ENCODE measurements around the gene SRRT. TPM values are rescaled to one million over a fixed set of nuclear protein-coding genes. Genes with fewer than 3 reads are reported as not detected.
A peak's percentile ranks its signal among the peaks of the same experiment; 100 is the strongest.

SRRT gene
- total RNA-seq, 6 experiments from 2014 or later = 22.4 to 65.7 (median 49.1) TPM

DNA sequence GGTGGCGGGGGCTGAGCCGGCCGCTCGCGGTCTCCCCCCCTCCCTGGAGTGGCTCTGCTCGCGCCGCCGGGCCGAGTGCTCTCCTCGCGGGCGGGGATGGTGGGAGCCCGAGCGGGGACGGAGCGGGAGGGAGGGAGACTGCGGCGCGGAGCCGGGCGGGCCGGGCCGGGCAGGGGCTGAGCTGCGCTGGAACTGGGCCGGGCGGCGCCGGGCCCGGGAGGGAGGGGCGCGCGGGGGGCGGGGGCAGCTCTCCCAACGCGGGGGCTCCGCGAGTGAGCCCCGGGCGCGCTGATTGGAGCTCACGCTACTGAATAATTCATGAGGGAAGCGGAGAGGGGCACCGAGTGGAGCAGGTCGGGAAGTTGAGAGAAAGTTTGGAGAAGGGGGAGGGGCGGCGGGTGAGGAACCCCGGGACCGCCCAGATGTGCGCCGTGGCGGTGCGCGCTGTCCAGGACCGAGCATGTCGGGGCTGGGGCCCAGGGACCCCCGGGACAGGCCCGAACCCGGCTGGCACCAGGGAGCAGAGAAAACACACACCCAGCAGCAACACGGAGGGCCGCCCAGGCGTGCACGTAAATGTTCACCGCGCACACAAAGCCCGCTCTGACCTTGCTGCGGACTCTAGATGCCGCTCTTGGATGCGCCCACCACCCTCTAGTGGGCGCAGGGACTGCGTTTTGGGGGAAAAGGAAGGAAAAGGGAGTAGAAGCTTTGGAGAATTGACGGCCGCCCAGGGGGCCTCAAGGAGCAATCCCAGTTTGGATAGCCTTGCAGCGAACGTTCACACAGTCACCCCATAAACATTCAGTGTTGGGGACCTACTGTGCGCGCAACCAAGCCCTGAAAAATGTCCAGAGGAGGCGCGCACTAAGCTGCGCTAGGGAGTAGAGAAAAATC, 47.3 kb upstream of the SRRT start, which contains the start of gene EPHB4:
Gene EPHB4, minus strand, starts transcription at position 194 of the 897 bp plus-strand sequence. CDS start 493 bp downstream, outside the sequence.
- ATAC-seq = peak; percentile 69 to 83 (median 74)
- Histone ChIP-seq H3K27ac (peak within 1 kb of the TSS; percentile 58 to 79 (median 63)), H3K9me3 (no peaks in the 10 kb centered on the region), H3K4me1 (peaks cover 0 to 64% (median 16%) of the 10 kb centered on the region in 4 donors), H3K27me3 (no peaks in the 10 kb centered on the region), H3K4me3 (peak within 1 kb of the TSS; percentile 69 to 84 (median 70)), H3K36me3 (peaks cover 0 to 10% (median 5%) of the 10 kb centered on the region in 4 donors)
- TF ChIP-seq POLR2A (IDR thresholded peaks at IDR 0.05) = peak; percentile 39
- TF ChIP-seq, protein P1, sequence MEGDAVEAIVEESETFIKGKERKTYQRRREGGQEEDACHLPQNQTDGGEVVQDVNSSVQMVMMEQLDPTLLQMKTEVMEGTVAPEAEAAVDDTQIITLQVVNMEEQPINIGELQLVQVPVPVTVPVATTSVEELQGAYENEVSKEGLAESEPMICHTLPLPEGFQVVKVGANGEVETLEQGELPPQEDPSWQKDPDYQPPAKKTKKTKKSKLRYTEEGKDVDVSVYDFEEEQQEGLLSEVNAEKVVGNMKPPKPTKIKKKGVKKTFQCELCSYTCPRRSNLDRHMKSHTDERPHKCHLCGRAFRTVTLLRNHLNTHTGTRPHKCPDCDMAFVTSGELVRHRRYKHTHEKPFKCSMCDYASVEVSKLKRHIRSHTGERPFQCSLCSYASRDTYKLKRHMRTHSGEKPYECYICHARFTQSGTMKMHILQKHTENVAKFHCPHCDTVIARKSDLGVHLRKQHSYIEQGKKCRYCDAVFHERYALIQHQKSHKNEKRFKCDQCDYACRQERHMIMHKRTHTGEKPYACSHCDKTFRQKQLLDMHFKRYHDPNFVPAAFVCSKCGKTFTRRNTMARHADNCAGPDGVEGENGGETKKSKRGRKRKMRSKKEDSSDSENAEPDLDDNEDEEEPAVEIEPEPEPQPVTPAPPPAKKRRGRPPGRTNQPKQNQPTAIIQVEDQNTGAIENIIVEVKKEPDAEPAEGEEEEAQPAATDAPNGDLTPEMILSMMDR (IDR thresholded peaks at IDR 0.05) = peak; percentile 22 to 36 (median 24)
- peak; percentile 90 to 96 (median 95) for DNase-seq
- intact Hi-C loops (cut with DNase I) = no loop called here
- 2% methylated on average over 19 of the region's 80 CpGs for WGBS (ENCODE audit: insufficient coverage, low coverage, low lambda C conversion rate, missing lambda C conversion rate)

DNA sequence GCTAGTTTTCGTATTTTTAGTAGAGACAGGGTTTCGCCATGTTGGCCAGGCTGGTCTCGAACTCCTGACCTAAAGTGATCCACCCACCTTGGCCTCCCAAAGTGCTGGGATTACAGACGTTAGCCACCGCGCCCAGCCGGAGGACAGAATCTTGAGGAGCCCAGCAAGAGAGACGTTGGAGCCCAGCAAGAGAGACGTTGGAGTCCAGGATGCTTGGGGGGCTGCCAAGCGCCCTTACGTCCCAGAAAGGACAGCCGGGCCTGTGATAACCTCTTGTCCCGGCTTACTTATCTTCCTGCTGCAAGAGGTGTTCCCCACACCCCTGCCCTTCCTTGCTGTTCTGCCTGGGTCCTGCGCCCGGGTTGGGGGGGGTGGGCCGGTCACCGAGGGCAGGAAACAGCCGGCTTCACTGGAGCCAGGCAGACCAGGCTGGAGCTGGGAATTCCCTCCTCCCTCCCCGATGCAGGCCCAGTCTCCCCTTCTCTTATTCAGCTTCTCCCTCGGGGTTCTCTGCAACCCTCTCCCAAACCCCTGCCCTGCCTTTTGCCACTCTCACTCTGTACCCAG, 45.7 kb upstream of the SRRT start:
- Histone ChIP-seq H3K9me3 (no peaks in the 10 kb centered on the region), H3K27ac (peak overlapping the region in 2 of 3 donors; percentile 26 to 76), H3K4me3 (no peak overlapping the region), H3K27me3 (no peaks in the 10 kb centered on the region), H3K4me1 (peaks cover 0 to 58% (median 19%) of the 10 kb centered on the region in 4 donors), H3K36me3 (no peaks in the 10 kb centered on the region)
- peak; percentile 33 to 51 (median 42) for ATAC-seq
- 20% methylated on average over 11 of the region's 20 CpGs for WGBS (ENCODE audit: insufficient coverage, low coverage, low lambda C conversion rate, missing lambda C conversion rate)
- no peak for TF ChIP-seq POLR2A (IDR thresholded peaks at IDR 0.05)
- TF ChIP-seq, protein P1 (IDR thresholded peaks at IDR 0.05) = no peak
- intact Hi-C loops (cut with DNase I) = no loop called here
- DNase-seq = peak; percentile 79 to 92 (median 88)

DNA sequence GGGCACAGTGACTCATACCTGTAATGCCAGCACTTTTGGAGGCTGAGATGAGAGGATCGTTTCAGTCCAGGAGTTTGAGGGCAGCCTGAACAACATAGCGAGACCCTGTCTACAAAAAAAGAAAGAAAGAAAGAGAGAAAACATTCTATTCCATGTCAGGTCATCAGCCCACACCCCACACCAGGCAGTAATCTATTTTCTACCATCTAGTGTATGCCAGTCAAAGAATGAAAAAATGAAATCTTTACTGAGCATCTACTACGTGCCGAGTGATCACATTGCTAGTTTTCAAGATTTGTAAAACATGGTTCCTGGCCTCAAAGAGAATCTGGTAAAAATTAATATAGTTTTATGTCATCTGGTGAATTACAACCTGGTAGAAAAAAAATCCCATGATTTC, 44.5 kb upstream of the SRRT start:
- H3K4me1 ChIP-seq = peaks cover 0 to 57% (median 21%) of the 10 kb centered on the region in 4 donors
- H3K27me3 ChIP-seq = no peaks in the 10 kb centered on the region
- H3K36me3 ChIP-seq = no peaks in the 10 kb centered on the region
- no peaks in the 10 kb centered on the region for H3K9me3 ChIP-seq
- peak overlapping the region in 1 of 3 donors; percentile 76 for H3K27ac ChIP-seq
- H3K4me3 ChIP-seq = no peak overlapping the region
- DNase-seq = no peak
- intact Hi-C loops (cut with DNase I) = no loop called here
- 43% methylated on average over 3 of the region's 4 CpGs for WGBS (ENCODE audit: insufficient coverage, low coverage, low lambda C conversion rate, missing lambda C conversion rate)
- no peak for TF ChIP-seq POLR2A (IDR thresholded peaks at IDR 0.05)
- TF ChIP-seq, protein P1 (IDR thresholded peaks at IDR 0.05) = no peak
- no peak for ATAC-seq

DNA sequence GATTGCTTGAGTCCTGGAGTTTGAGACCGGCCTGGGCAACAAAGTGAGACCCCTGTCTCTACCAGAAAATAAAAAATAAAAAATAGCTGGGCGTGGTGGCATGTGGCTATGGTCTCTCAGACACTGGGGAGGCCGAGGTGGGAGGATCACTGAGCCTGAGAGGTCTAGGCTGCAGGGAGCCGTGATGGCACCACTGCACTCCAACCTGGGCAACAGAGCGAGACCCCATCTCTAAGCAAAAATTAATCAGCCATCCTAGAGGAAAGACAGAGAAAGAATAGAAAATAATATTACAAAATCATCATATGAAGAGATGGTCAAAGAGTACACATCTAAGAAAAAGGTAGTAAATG, 42.6 kb upstream of the SRRT start:
- intact Hi-C loops (cut with DNase I) = no loop called here
- Histone ChIP-seq H3K27me3 (no peaks in the 10 kb centered on the region), H3K4me1 (peaks cover 0 to 54% (median 21%) of the 10 kb centered on the region in 4 donors), H3K9me3 (no peaks in the 10 kb centered on the region), H3K27ac (peak overlapping the region in 2 of 3 donors; percentile 83 to 86), H3K4me3 (no peak overlapping the region), H3K36me3 (no peaks in the 10 kb centered on the region)
- no peak for ATAC-seq
- 37% methylated on average over 4 of the region's 5 CpGs for WGBS (ENCODE audit: insufficient coverage, low coverage, low lambda C conversion rate, missing lambda C conversion rate)
- TF ChIP-seq POLR2A (IDR thresholded peaks at IDR 0.05) = no peak
- TF ChIP-seq, protein P1 (IDR thresholded peaks at IDR 0.05) = no peak
- DNase-seq = peak in 1 of 3 donors; percentile 24
